GM19397 (cell line): ENCODE data around the gene CBX2.
A peak's percentile ranks its signal among the peaks of the same experiment; 100 is the strongest.

ENCODE experiments used
- ATAC-seq: cut with Tn5 transposase; IDR thresholded peaks from one replicate; pipeline ENCODE4 v1.9.1; 2021; ENCODE audit warnings: mild to moderate bottlenecking, moderate library complexity; ENCODE audit not compliant: unreplicated experiment

Gene CBX2

GRCh38 chr17:79799174-79799537 is 21.2 kb downstream of the CBX2 start:
- ATAC-seq, result no peak

- no peak for ATAC-seq
These were observed 21.8 kb downstream of the CBX2 start for GRCh38 chr17:79799538-79800324.

GRCh38 chr17:79800325-79801155 is 22.6 kb downstream of the CBX2 start:
- ATAC-seq, result no peak

- ATAC-seq, result no peak
These were observed 23.4 kb downstream of the CBX2 start for GRCh38 chr17:79801156-79802038.

- ATAC-seq, result no peak
These were observed 24.2 kb downstream of the CBX2 start for GRCh38 chr17:79802039-79802735.

GRCh38 chr17:79802736-79803420 is 24.9 kb downstream of the CBX2 start:
- ATAC-seq, result no peak

GRCh38 chr17:79803421-79803996 is 25.6 kb downstream of the CBX2 start:
- no peak for ATAC-seq

- peak; percentile 65 for ATAC-seq
These were observed 26.3 kb downstream of the CBX2 start for GRCh38 chr17:79803997-79804855.

- ATAC-seq, result no peak
These were observed 27.1 kb downstream of the CBX2 start for GRCh38 chr17:79804856-79805696.

- no peak for ATAC-seq
These were observed 28.5 kb downstream of the CBX2 start for GRCh38 chr17:79806446-79806760.

GRCh38 chr17:79806863-79807720 is 29.1 kb downstream of the CBX2 start:
- no peak for ATAC-seq

GRCh38 chr17:79808763-79809529 is 31.0 kb downstream of the CBX2 start:
- ATAC-seq, result no peak

- ATAC-seq, result no peak
These were observed 31.7 kb downstream of the CBX2 start for GRCh38 chr17:79809530-79810129.

GRCh38 chr17:79810130-79811010 is 32.4 kb downstream of the CBX2 start:
- ATAC-seq, result peak; percentile 72
